ENCODE data around the gene SNAPC5.
"Not testable (repeated sequence)": the region's sequence is repeated elsewhere in the genome, so short reads cannot be mapped to it uniquely, and the experiment has no call there.

GRCh38 chr15:66503041-66503648, 5.6 kb upstream of the SNAPC5 start:
- not testable (repeated sequence) for TF ChIP-seq POLR2AphosphoS5 (IDR thresholded peaks at IDR 0.05; ENCODE audit: borderline replicate concordance, low read depth, low read length); EZH2 (IDR thresholded peaks at IDR 0.05); FOXP2 (optimal IDR thresholded peaks at IDR 0.05; ENCODE audit: control extremely low read depth, extremely low read length, insufficient read depth)
